H9 (cell line): ENCODE data around the gene CNTFR. TPM values are rescaled to one million over a fixed set of nuclear protein-coding genes. Genes with fewer than 3 reads are reported as not detected.

Experiments
- DNase-seq: peaks from one replicate; pipeline ENCODE4 v3.0.0-alpha.2; 2017
- H2AFZ ChIP-seq: one replicate; pipeline ENCODE4 v1.6.1; 2013; ENCODE audit warnings: mild to moderate bottlenecking, low read length, control low read depth, moderate library complexity
- H2AK5ac ChIP-seq: 2 replicates; pipeline ENCODE4 v1.6.1; 2013; ENCODE audit warnings: low read length, control low read depth, mixed read lengths; ENCODE audit not compliant: insufficient read length
- H2BK120ac ChIP-seq: one replicate; pipeline ENCODE4 v1.6.1; 2013; ENCODE audit warnings: low read depth, mild to moderate bottlenecking, low read length, control low read depth, inconsistent platforms; ENCODE audit not compliant: poor library complexity, severe bottlenecking
- H2BK12ac ChIP-seq: 2 replicates; pipeline ENCODE4 v1.6.1; 2013; ENCODE audit warnings: low read length, control low read depth, mixed read lengths, low read depth; ENCODE audit not compliant: insufficient read length
- H2BK15ac ChIP-seq: 2 replicates; pipeline ENCODE4 v1.6.1; 2013; ENCODE audit warnings: low read depth, low read length, control low read depth
- H2BK20ac ChIP-seq: one replicate; pipeline ENCODE4 v1.6.1; 2013; ENCODE audit warnings: low read depth, mild to moderate bottlenecking, low read length, control low read depth, inconsistent platforms; ENCODE audit not compliant: poor library complexity, severe bottlenecking
- H2BK5ac ChIP-seq: 2 replicates; pipeline ENCODE4 v1.6.1; 2013; ENCODE audit warnings: low read length, control low read depth, mixed read lengths; ENCODE audit not compliant: insufficient read length
- H3K14ac ChIP-seq: 2 replicates; pipeline ENCODE4 v1.6.1; 2013; ENCODE audit warnings: low read length, control low read depth; ENCODE audit not compliant: insufficient read depth
- H3K18ac ChIP-seq: 2 replicates; pipeline ENCODE4 v1.6.1; 2013; ENCODE audit warnings: low read depth, mild to moderate bottlenecking, mixed read lengths, low read length, control low read depth; ENCODE audit not compliant: insufficient read length
- H3K23ac ChIP-seq: 2 replicates; pipeline ENCODE4 v1.6.1; 2013; ENCODE audit warnings: low read length, control low read depth, mixed read lengths, low read depth; ENCODE audit not compliant: insufficient read length
- H3K23me2 ChIP-seq: 2 replicates; pipeline ENCODE4 v1.6.1; 2013; ENCODE audit warnings: low read depth, mild to moderate bottlenecking, mixed read lengths, low read length, control low read depth; ENCODE audit not compliant: insufficient read length, poor library complexity, severe bottlenecking
- H3K27ac ChIP-seq: 2 replicates; pipeline ENCODE4 v1.5.1; 2013; ENCODE audit warnings: low read length, control low read depth, mixed read lengths, low read depth; ENCODE audit not compliant: insufficient read length
- H3K27me3 ChIP-seq: 2 replicates; pipeline ENCODE4 v1.6.1; 2013; ENCODE audit warnings: low read length, control low read depth, inconsistent platforms; ENCODE audit not compliant: insufficient read depth
- H3K4ac ChIP-seq: 2 replicates; pipeline ENCODE4 v1.6.1; 2013; ENCODE audit warnings: low read depth, mild to moderate bottlenecking, control low read depth, inconsistent platforms, low read length, moderate library complexity
- H3K4me1 ChIP-seq: 2 replicates; pipeline ENCODE4 v1.6.1; 2013; ENCODE audit warnings: low read length, control low read depth, inconsistent platforms; ENCODE audit not compliant: insufficient read depth
- H3K4me2 ChIP-seq: 2 replicates; pipeline ENCODE4 v1.6.1; 2013; ENCODE audit warnings: low read length, control low read depth, mixed read lengths; ENCODE audit not compliant: insufficient read length, insufficient read depth
- H3K56ac ChIP-seq: 2 replicates; pipeline ENCODE4 v1.6.1; 2013; ENCODE audit warnings: low read depth, mild to moderate bottlenecking, mixed read lengths, low read length, control low read depth; ENCODE audit not compliant: insufficient read length
- H3K79me1 ChIP-seq: 2 replicates; pipeline ENCODE4 v1.6.1; 2013; ENCODE audit warnings: low read depth, mild to moderate bottlenecking, moderate library complexity, low read length, control low read depth, inconsistent platforms; ENCODE audit not compliant: insufficient read depth, poor library complexity, severe bottlenecking
- H3K79me2 ChIP-seq: 2 replicates; pipeline ENCODE4 v1.6.1; 2013; ENCODE audit warnings: low read length, control low read depth, inconsistent platforms; ENCODE audit not compliant: insufficient read depth
- H3K9ac ChIP-seq: 2 replicates; pipeline ENCODE4 v1.6.1; 2013; ENCODE audit warnings: low read length, control low read depth, mixed read lengths; ENCODE audit not compliant: insufficient read length; ENCODE audit errors: extremely low read depth
- H3K9me3 ChIP-seq: one replicate; pipeline ENCODE4 v1.6.1; 2013; ENCODE audit warnings: low read depth, low read length, inconsistent platforms; ENCODE audit not compliant: control insufficient read depth
- H3T11ph ChIP-seq: one replicate; pipeline ENCODE4 v1.6.1; 2013; ENCODE audit warnings: mild to moderate bottlenecking, low read length, control low read depth, inconsistent platforms
- H4K20me1 ChIP-seq: one replicate; pipeline ENCODE4 v1.6.1; 2013; ENCODE audit not compliant: control insufficient read depth, insufficient read length, insufficient read depth
- H4K5ac ChIP-seq: 2 replicates; pipeline ENCODE4 v1.6.1; 2013; ENCODE audit warnings: low read depth, mild to moderate bottlenecking, mixed read lengths, low read length, control low read depth; ENCODE audit not compliant: insufficient read length
- H4K8ac ChIP-seq: replicated peaks from 2 replicates; pipeline ENCODE4 v1.6.1; 2013; ENCODE audit warnings: low read length, control low read depth, mixed read lengths, low read depth; ENCODE audit not compliant: insufficient read length
- H4K91ac ChIP-seq: 2 replicates; pipeline ENCODE4 v1.6.1; 2013; ENCODE audit warnings: low read depth, mild to moderate bottlenecking, moderate library complexity, mixed read lengths, low read length, control low read depth; ENCODE audit not compliant: insufficient read length
- H3K27ac Mint-ChIP-seq, 3 experiments: 2 replicates in 2 of 3; 3 replicates in 1 of 3; pipeline ENCODE4 v1.8.0; 2020 to 2021; ENCODE audit warnings: mixed read lengths in 3 of 3, mild to moderate bottlenecking in 1 of 3, moderate library complexity in 1 of 3
- H3K27me3 Mint-ChIP-seq: 2 replicates; pipeline ENCODE4 v1.8.0; 2021; ENCODE audit warnings: low read depth, mild to moderate bottlenecking, moderate library complexity, mixed read lengths
- H3K36me3 Mint-ChIP-seq, 3 experiments: 2 replicates in 2 of 3; 3 replicates in 1 of 3; pipeline ENCODE4 v1.8.0; 2020 to 2021; ENCODE audit warnings: low read depth in 3 of 3, mixed read lengths in 3 of 3; ENCODE audit not compliant: insufficient read depth in 1 of 3
- H3K4me1 Mint-ChIP-seq, 2 experiments: 2 replicates each; pipeline ENCODE4 v1.8.0; 2020; ENCODE audit warnings: mixed read lengths in 2 of 2
- H3K4me3 Mint-ChIP-seq, 2 experiments: 2 replicates in 1 of 2; 3 replicates in 1 of 2; pipeline ENCODE4 v1.8.0; 2020 to 2021; ENCODE audit warnings: mild to moderate bottlenecking in 2 of 2, mixed read lengths in 2 of 2, moderate library complexity in 1 of 2
- H3K9me3 Mint-ChIP-seq, 2 experiments: 2 replicates in 1 of 2; 3 replicates in 1 of 2; pipeline ENCODE4 v1.8.0; 2020; ENCODE audit warnings: mild to moderate bottlenecking in 2 of 2, mixed read lengths in 2 of 2, moderate library complexity in 1 of 2
- CTCF ChIP-seq: fragments of 200-600 bp; sonication (generic); conservative IDR thresholded peaks from 3 replicates; pipeline ENCODE4 v1.8.0; 2021; ENCODE audit warnings: antibody characterized with exemption, mild to moderate bottlenecking
- WGBS: extraction: QIAGEN DNeasy Blood & Tissue Kit; methylation state at CpG from one replicate; pipeline ENCODE4 v1.1.7; 2013; ENCODE audit warnings: missing lambda C conversion rate, low lambda C conversion rate, mixed read lengths; ENCODE audit not compliant: insufficient read length; ENCODE audit errors: extremely low coverage; 5-methylcytosine and 5-hydroxymethylcytosine counted together
- total RNA-seq: library from RNA; stranded (reverse); gene quantifications from 2 replicates; pipeline ENCODE4 v1.2.1, GENCODE V29; 2021

Gene CNTFR
- total RNA-seq, 1 experiment from 2014 or later = 0.55 TPM

GRCh38 chr9:34638138-34638445, 48.6 kb upstream of the CNTFR start:
- Histone ChIP-seq H2BK12ac (no peak overlapping the region), H3K23ac (no peak overlapping the region), H3K23me2 (peaks cover 11% of the 10 kb centered on the region), H3K79me2 (no peaks in the 10 kb centered on the region; the same call in 1 of the 2 replicates), H3K56ac (no peak overlapping the region), H4K5ac (no peak overlapping the region), H2AFZ (no peak overlapping the region), H2AK5ac (no peak overlapping the region), H3K9ac (peak overlapping the region; percentile 0), H3K14ac (no peak overlapping the region), H3K79me1 (no peaks in the 10 kb centered on the region), H2BK5ac (no peak overlapping the region), H4K8ac (no peak overlapping the region), H4K20me1 (no peaks in the 10 kb centered on the region), H3K4me1 (peaks cover 4% of the 10 kb centered on the region; the same call in 1 of the 2 replicates), H3K4me2 (peak overlapping the region; percentile 75), H3K4ac (no peak overlapping the region), H4K91ac (no peak overlapping the region), H3K9me3 (no peaks in the 10 kb centered on the region), H2BK20ac (no peak overlapping the region), H3K27ac (no peak overlapping the region), H2BK15ac (no peak overlapping the region), H2BK120ac (no peak overlapping the region), H3T11ph (no peak overlapping the region), H3K27me3 (no peaks in the 10 kb centered on the region), H3K18ac (no peak overlapping the region)
- Mint-ChIP-seq H3K36me3 (peaks cover 2 to 15% (median 10%) of the 10 kb centered on the region in 3 experiments; a peak in 6 of 7 replicates), H3K27ac (peak overlapping the region in 2 of 3 experiments; percentile 64 to 82; a peak in 4 of 7 replicates), H3K9me3 (no peaks in the 10 kb centered on the region), H3K4me1 (peaks cover 17 to 26% of the 10 kb centered on the region in 2 experiments), H3K4me3 (peak overlapping the region; percentile 87 to 89), H3K27me3 (peaks cover 9% of the 10 kb centered on the region)
- WGBS = no CpG with 5 or more reads among the region's 7 CpGs
- DNase-seq = no peak
- TF ChIP-seq CTCF = no peak
